GM19043 (cell line): Measurements from ENCODE around the gene CHMP4B.

Source experiments
- ATAC-seq: cut with Tn5 transposase; IDR thresholded peaks from one replicate; pipeline ENCODE4 v1.9.1; 2021; ENCODE audit warnings: low read depth; ENCODE audit not compliant: unreplicated experiment

CHMP4B gene, protein sequence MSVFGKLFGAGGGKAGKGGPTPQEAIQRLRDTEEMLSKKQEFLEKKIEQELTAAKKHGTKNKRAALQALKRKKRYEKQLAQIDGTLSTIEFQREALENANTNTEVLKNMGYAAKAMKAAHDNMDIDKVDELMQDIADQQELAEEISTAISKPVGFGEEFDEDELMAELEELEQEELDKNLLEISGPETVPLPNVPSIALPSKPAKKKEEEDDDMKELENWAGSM

DNA sequence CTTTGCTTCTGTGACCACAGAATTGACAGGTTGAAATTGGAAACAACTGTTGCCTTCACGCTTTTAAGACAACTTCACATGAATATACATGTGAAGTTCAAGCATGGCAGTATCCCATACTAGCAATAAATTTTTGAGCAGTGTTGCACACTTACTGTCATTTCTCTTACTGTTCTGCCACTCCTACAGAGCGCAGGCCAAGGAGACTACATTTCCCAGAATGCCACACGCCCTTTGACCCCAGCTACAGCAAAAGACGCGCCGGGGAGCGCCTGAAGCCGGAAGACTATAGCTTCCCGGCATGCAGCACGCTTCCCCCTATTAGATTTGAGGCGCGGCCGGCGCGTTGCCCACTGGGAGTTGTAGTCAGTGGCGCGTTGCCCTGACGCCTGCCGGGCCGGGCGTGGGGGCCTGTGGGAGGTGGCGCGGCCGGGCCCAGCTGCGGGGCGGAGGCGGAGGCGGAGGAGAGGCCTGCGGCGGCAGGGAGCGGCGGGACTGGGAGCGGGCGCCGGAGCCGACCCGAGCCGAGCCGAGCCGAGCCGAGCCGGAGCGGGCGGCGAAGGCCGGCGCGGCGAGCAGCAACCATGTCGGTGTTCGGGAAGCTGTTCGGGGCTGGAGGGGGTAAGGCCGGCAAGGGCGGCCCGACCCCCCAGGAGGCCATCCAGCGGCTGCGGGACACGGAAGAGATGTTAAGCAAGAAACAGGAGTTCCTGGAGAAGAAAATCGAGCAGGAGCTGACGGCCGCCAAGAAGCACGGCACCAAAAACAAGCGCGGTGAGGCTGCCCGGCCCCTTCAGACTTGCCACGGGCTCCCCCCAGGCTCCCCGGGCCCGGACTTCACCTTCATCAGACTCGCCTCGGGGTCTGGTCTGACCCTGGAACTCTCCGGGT, at the start of gene CHMP4B:
TSS of gene CHMP4B (plus strand) at position 464 of the 891 bp plus-strand sequence. CDS start at position 585, 121 bp downstream.
- ATAC-seq, result peak; percentile 93

DNA sequence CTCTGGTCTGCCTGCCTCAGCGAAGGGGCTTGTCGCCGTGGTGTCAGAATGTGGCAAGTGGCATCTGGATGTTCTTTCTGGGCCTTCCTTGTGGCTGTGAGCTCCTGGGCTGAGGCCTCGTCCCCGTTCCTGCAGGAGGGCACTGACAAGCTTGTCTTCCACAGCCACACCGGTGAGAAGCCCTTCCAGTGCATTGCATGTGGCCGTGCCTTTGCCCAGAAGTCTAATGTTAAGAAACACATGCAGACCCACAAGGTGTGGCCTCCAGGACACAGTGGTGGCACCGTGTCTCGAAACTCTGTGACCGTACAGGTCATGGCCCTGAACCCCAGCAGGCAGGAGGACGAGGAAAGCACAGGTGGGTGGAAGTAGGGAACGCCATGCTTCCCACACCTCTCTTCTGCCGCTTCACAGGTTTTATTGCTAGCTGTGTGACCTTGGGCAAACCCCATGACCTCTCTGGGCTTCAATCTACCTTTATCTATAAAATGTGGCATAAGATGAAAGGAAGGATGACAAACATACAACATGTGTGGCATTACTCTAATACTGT, 49.4 kb upstream of the CHMP4B start:
- ATAC-seq, result no peak

DNA sequence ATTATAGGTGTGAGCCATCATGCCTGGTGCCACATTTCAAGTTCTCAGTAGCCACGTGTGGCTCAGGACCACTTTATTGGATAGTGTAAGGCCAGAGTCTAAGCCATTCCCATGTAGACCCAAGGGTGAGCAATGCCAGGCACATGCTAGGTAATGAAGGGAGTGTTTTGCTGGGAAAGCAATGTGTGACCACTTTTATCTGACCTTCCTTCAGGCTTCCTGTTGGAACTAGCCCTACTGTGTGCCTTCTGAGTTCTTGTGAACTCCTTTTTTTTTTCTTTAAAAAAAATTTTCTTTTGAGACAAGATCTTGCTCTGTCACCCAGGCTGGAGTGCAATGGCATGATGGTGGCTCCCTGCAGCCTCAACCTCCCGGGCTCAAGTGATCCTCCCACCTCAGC, 46.0 kb upstream of the CHMP4B start:
- ATAC-seq, result no peak

DNA sequence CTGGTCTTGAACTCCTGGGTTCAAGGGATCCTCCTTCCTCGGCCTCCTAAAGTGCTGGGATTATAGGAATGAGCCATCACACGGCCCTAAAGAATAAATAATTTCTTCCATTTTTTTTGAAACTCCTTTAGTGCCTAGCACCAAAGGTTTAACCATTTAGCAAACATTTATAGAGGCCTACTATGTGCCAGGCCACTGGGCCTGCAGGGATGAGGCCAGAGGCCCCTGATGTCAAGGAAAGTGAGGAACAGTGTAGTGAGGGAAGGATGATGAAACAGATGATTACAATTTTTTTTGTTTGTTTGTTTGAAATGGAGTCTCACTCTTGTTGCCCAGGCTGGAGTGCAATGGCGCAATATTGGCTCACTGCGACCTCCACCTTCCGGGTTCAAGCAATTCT, 45.6 kb upstream of the CHMP4B start:
- ATAC-seq, result no peak

DNA sequence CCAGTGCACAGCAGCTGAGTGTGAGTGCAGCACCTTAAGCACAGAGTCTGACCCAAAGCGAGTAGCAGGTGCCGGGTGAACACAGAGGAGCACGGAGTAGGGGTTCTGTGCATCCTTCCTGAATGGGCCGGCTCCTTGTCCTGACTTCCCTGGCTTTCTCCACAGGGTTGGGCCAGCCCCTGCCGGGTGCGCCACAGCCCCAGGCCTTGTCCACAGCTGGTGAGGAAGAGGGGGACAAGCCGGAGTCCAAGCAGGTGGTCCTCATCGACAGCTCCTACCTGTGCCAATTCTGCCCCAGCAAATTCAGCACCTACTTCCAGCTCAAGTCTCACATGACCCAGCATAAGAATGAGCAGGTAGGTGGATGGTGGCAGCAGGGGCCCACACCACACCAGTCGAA, 44.5 kb upstream of the CHMP4B start:
- no peak for ATAC-seq

DNA sequence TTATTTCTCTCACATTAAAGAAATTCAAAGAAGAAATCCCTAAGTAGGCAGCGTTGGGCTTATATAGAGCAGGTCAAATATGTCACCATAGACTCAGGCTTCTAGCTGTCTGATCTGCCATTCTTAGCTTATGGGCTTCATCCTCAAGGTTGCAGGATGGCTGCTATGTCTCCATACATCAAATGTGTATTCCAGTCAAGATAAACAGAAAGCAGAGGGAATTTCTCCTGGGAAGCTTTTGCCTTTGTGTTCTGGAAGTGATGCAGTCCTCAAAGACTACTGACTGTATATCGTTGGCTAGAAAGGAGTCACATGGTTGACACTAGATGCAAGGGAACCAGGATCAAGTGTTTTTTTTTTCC, 43.4 kb upstream of the CHMP4B start:
- ATAC-seq, result no peak

DNA sequence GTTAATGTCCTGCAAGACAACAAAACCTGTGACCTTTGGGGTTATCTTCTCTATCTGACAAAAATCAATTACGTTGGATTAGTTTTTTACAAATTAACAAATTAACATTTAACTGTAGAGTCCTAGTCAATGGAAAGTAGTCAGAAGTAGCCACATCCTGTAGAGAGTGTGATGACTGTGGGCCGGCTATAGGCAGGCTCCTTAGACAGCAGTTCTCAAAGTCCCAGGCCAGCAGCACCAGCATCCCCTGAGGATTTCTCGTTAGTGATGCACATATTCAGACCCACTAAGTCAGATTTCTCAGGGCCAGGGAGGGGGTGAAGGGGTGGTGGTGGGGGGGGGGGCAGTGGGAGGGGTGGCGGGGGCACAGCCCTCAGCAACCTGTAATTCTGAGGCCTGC, 42.1 kb upstream of the CHMP4B start:
- no peak for ATAC-seq

DNA sequence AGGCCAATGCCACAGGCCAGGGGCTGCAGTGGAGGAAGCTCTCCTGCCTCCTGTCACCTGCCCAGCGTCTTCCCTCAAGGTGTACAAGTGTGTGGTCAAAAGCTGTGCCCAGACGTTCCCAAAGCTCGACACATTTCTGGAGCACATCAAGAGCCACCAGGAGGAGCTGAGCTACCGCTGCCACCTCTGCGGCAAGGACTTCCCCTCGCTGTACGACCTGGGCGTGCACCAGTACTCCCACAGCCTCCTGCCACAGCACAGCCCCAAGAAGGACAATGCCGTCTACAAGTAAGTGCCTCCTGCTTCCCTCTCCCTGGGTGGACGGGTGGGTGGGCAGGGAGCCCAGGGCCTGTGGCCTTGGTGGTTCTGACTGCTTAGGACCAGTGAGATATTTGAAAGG, 41.1 kb upstream of the CHMP4B start:
- ATAC-seq, result no peak

DNA sequence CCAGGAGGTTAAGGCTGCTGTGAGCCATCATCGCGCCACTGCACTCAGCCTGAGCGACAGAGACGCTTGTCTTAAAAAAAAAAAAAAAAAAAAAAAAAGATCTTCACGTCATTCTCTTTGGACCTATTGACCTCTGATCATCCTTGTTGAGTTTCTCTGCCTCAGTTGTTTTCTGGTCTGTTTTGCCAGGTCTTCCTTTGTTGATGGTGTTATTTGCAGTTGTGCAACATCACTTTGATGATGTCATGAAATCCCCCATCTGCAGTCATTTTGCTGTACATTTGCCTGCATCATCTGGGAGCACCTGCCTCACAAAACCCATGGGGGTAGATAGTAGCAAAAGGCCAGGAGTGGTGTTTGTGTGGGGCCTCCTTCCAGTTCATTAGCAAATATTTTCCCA, 39.2 kb upstream of the CHMP4B start:
- ATAC-seq, result no peak

DNA sequence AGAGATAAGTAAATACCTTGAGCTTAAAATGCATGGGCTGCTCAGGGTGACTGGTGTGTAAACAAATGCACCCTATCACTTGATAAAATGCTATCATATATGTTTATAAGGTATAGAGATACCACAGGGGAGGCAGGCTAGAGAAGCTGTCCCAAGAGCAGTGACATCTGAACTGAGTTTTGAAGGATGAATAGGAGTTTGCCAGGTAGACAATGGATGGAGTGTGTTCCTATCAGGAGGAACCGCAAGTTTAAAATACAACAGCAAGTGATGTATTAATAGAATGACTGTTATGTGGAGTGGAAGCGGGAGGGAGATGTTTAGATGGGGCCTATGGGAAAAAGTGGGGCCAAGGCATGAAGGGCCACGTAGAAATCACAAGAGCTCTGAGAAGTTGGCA, 38.7 kb upstream of the CHMP4B start:
- ATAC-seq, result no peak

DNA sequence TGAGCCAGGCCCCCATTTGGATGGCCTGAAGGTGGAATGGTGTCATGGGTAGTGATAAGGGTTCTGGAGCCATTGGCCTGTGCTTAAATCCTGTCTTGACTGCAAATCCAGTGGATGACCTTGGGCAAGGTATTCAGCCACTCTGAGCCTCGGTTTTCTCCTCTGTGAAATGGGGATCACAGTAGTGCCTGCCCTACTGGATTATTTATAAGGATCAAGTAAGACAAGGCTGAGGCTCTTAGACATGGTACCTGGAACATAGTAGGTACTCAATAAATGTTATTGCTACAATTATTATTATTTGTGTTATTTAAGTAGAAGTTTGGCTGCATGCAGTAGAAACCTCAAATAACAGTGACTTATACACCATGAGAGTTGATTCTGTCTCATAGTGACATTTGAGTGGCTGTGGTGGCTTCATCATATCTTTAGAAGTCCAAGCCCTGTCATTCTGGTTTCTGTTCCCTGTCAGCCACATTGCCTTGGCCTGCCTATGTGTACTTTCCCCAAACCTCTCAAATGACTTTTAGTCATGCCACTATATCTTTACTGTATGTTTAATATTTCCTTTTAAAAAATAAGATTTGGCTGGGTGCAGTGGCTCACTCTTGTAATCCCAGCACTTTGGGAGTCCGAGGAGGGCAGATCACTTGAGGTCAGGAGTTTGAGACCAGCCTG, 37.6 kb upstream of the CHMP4B start:
- ATAC-seq, result peak; percentile 50

DNA sequence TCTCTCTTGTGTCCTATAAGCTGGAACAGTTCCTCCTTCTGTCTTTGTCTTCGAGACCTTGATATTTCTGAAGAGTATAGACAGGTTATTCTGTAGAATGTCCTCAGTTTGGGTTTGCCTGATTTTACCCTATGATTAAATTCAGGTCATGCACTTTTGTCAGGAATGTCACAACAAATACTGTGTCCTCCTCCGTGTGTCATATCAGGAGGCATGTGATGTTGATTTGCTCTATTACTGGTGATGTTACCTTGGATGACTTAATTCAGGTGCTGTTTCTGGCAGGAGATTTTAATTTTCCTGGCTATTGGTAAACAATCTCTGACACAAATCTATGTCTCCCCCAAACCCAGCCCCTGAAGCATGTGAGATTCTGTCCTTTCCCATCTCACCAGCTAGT, 33.3 kb upstream of the CHMP4B start:
- no peak for ATAC-seq

DNA sequence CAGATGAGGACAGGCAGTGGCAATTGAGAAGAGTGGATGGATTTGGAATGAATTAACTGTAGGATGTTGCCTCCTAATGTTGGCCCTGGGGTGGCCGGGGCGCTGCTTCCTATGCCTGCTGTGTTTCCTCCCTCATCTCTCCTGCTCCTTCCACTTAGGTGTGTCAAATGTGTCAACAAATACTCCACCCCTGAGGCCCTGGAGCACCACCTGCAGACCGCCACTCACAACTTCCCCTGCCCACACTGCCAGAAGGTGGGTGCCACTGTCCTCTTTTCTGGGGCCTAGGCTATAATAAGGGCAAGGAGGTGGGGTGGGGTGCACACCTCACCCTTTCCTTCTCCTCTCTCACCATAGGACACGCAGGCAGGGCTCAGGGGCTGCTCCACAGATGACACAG, 30.0 kb upstream of the CHMP4B start:
- ATAC-seq, result no peak

DNA sequence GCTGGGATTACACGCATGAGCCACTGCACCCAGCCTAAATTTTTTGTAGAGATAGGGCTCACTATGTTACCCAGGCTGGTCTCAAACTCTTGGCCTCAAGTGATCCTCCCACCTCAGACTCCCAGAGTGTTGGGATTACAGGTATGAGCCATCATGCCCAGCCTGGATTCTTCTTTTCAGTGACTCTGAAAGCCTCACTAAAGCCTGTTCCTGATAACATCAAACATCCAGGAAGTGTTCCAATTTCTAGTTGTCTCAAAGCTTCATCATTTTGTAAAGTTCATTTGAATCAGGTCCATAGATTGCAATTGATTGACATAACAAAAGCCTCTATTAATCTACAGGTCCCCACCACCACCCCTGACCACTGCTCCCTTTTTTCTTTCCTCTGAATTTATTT, 29.2 kb upstream of the CHMP4B start:
- no peak for ATAC-seq

DNA sequence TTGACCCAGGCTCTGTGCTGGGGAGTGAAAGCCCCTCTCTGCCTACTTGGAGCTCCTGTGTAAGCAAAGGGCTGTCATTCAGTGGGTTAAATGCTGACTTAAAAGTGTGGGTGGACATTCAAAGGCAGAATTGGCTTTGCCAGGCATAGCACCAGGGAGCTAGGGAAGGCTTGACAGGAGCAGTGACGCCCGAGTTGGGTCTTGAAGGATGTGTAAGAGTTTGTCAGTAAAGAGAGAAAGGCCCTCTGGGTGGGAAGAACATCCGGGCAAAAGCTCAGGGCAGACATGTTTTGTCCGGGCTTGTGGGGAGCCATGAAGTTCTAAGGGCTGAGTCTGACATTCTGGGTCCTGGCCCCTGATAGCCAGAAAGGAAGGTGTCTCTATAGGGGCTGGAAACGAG, 27.9 kb upstream of the CHMP4B start:
- no peak for ATAC-seq

DNA sequence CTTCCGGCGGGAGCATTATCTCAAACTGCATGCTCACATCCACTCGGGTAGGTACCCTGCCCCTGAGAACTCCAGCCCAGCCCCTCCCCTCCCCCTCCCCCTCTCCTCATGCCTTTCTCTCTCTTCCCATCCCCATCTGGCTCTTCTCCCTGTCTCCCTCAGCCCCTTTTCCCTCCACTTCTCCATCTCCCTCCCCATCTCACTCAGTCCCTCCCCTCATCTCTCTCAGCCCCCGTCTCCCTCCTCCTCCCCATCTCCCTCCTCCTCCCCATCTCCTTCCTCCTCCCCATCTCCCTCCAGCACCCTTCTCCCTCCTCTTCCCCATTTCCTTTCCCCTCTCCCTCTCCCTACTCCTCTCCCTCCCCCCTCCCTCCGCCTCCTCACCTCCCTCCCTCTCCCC, 27.3 kb upstream of the CHMP4B start:
- no peak for ATAC-seq

DNA sequence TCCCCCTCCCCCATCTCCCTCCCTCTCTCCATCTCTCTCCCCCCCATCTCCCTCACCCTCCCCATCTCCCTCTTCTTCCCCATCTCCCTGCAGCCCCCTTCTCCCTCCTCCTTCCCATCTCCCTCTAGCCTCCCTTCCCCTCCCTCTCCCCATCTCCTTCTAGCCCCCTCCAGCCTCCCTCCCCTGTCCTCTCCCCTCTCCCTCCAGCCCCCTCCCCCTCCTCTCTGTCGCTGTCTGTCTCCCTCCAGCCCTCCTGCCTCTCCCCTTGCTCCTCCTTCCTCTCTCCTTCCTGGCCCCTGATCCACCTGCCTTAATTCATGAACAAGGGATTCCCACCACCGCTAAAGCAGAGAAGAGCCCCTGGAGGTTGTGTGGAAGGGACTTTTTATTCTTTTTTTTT, 26.9 kb upstream of the CHMP4B start:
- no peak for ATAC-seq

DNA sequence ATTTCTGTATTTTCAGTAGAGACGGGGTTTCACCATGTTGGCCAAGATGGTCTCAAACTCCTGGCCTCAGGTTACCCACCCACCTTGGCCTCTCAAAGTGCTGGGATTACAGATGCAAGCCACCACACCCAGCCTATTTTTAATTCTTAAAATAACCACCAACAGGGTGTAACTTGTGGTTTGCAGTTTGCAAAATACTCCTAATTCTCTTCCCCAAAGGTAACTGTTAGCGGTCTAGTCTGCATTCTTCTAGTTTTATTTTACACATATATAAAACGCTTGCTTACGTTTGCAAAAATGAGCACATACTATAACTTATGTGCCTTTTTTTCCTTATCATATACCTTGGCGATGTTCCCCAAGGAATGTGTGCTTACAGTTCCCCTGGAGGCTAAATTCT, 25.6 kb upstream of the CHMP4B start:
- no peak for ATAC-seq

DNA sequence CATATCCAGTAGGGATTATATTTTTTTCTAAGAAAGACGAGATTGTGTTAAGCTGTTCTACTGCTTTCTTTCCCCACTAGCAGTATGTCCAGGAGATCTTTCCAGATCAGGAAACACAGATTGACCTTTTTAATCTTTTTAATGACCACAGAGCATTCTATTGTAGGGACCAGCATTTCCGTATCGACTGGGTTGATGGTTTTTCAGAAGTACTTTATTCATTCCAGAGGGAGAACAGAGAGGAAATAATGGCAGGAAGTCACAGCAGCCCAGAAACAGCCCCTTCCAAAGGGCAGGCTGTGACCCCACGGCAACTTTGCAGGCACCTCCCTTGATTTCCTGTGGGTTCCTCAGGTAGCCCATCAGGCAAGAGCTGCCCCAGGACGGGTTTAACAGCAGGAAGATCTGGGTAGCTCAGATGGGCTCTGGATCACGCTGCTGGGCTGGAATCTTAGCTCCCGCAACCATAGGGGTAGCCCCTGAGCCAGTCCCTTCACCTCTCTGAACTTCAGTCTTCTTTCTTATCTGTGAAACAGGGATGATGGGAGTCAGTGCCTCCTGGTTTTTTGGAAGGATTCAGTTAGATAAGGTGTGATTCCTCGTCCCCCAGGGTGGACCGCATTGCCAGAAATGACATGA, 23.8 kb upstream of the CHMP4B start:
- ATAC-seq, result no peak

DNA sequence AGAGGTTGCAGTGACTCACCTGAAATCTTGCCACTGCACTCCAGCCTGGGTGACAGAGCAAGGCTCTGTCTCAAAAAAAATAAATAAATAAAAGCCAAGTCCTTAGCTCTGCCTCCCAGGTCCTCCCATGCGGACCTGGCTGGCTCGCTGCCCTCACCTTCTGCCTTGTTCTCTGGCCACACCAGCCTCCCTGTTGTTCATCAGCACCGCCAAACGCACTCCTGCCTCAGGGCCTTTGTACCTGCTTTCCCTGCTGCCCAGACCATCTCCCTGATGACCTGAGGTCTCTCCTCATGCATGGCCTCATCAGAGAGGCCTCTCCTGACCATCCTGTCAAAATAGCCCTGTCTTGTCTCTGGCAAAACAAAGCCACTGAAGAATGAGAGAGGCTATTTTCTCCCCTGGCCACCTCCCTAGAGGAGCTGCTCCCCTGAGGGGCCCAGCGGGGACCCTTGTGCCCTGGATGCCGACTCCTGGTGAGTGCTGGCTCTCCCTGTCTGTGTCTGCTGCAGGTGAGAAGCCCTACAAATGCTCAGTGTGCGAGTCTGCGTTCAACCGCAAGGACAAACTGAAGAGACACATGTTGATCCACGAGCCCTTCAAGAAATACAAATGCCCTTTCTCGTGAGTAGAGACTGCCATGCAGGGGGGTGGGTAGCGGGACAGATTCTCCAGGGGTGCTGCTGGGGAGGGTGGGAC, 22.6 kb upstream of the CHMP4B start:
- no peak for ATAC-seq
